ENCODE results near the gene AP1M2.

DNA sequence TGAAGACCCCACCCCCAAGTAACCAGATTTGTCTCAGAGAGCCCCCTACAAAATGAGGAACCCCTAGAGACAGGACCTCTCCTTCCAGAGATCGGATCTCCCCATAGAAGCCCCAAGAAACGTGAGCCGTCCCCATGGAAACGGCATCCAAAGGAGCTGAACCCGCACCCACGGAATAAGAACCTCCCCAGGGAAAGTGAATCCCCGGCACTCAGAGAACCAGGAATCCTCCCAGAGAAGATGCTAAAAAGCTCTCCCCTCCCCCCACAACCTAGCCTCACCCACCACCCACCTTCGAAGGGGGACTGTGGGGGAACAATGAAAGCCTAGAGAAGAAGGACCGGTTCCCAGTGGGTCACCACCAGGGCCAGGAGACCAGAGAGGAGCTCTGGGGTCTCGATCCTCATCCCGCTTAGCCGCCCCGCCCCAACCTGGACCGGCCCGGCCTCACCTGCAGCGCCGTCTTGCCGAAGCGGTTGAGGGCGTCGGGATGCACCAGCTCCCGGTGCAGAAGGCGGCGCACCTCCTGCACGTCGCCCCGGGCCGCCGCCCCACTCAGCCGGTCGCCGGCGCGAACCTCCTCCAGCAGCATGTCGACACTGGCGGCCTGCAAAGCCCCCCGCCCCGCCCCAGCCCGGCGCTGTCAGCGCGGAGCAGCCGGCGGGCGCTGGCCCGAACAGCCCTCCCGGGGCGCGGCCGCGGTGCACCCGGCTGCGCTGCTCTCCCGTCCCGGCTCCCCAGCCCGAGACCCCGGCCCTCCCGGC is 18.9 kb downstream of the AP1M2 start:
- no peak for TF ChIP-seq EZH2 (IDR thresholded peaks at IDR 0.05; ENCODE audit: low read depth)
- TF ChIP-seq, protein P1, sequence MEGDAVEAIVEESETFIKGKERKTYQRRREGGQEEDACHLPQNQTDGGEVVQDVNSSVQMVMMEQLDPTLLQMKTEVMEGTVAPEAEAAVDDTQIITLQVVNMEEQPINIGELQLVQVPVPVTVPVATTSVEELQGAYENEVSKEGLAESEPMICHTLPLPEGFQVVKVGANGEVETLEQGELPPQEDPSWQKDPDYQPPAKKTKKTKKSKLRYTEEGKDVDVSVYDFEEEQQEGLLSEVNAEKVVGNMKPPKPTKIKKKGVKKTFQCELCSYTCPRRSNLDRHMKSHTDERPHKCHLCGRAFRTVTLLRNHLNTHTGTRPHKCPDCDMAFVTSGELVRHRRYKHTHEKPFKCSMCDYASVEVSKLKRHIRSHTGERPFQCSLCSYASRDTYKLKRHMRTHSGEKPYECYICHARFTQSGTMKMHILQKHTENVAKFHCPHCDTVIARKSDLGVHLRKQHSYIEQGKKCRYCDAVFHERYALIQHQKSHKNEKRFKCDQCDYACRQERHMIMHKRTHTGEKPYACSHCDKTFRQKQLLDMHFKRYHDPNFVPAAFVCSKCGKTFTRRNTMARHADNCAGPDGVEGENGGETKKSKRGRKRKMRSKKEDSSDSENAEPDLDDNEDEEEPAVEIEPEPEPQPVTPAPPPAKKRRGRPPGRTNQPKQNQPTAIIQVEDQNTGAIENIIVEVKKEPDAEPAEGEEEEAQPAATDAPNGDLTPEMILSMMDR (conservative IDR thresholded peaks at IDR 0.05) = no peak

Data from PC-9 (cell line).